ENCODE results near the gene PCSK6. TPM values are rescaled to one million over a fixed set of nuclear protein-coding genes. Genes with fewer than 3 reads are reported as not detected.
"Not testable (repeated sequence)": the region's sequence is repeated elsewhere in the genome, so short reads cannot be mapped to it uniquely, and the experiment has no call there.

The PCSK6 gene
- total and polyA plus RNA-seq, 3 experiments from 2014 or later, result 0.74 to 1.7 (median 0.95) TPM

DNA sequence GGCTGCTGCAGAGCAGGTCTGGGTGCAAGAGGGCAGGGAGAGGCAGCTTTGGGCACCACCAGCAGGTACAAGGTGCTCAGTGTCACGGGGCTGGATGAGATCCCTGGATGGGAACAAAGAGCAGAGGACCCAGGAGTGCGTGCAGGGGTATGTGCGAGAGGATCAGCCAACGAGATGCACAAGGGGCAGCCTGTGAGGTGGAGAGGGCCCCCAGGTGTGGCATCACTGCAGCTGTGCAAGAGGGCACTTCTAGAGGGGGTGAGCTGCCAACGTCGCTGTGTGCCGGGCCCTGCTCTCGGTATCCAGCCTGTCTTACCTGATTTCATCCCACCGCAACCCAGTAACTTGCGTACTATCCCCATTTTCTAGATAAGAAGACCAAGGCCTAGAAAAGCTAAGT is 127.1 kb downstream of the PCSK6 start:
- Mint-ChIP-seq H3K27me3 (peaks cover 5 to 15% of the 10 kb centered on the region in 2 donors), H3K4me1 (peaks cover 0 to 2% (median 0%) of the 10 kb centered on the region in 3 donors), H3K9me3 (peaks cover 0 to 6% (median 5%) of the 10 kb centered on the region in 5 donors), H3K4me3 (no peak overlapping the region), H3K27ac (no peak overlapping the region), H3K36me3 (no peaks in the 10 kb centered on the region)
- no peak overlapping the region for H3K4me3 ChIP-seq (ENCODE audit: low read length)
- H3K27me3 ChIP-seq (ENCODE audit: insufficient read depth, low read length, poor library complexity, severe bottlenecking), result no peaks in the 10 kb centered on the region
- no peak for DNase-seq
- H3K36me3 ChIP-seq (ENCODE audit: insufficient read depth, low read length), result no peaks in the 10 kb centered on the region
- POLR2A ChIA-PET, result no interaction called here
- H3K9me3 ChIP-seq (ENCODE audit: low read length), result no peaks in the 10 kb centered on the region
- CTCF ChIA-PET, result no interaction called here
- H3K27ac ChIP-seq (ENCODE audit: low read depth, low read length), result no peak overlapping the region
- H3K4me1 ChIP-seq (ENCODE audit: insufficient read depth, low read length), result no peaks in the 10 kb centered on the region

- no peaks in the 10 kb centered on the region for H3K36me3 ChIP-seq (ENCODE audit: insufficient read depth, low read length)
- Mint-ChIP-seq H3K9me3 (peaks cover 0 to 6% (median 5%) of the 10 kb centered on the region in 5 donors), H3K4me3 (no peak overlapping the region), H3K4me1 (peaks cover 0 to 2% (median 0%) of the 10 kb centered on the region in 3 donors), H3K27ac (no peak overlapping the region), H3K36me3 (no peaks in the 10 kb centered on the region), H3K27me3 (peaks cover 5 to 16% of the 10 kb centered on the region in 2 donors)
- H3K27ac ChIP-seq (ENCODE audit: low read depth, low read length), result no peak overlapping the region
- ChIA-PET POLR2A (no interaction called here), CTCF (no interaction called here)
- no peaks in the 10 kb centered on the region for H3K9me3 ChIP-seq (ENCODE audit: low read length)
- no peak for DNase-seq
- H3K4me3 ChIP-seq (ENCODE audit: low read length), result no peak overlapping the region
- no peaks in the 10 kb centered on the region for H3K4me1 ChIP-seq (ENCODE audit: insufficient read depth, low read length)
- no peaks in the 10 kb centered on the region for H3K27me3 ChIP-seq (ENCODE audit: insufficient read depth, low read length, poor library complexity, severe bottlenecking)
Measured at GRCh38 chr15:101361418-101361817, 128.1 kb downstream of the PCSK6 start.

- no peak overlapping the region for H3K27ac ChIP-seq (ENCODE audit: low read depth, low read length)
- Mint-ChIP-seq H3K4me1 (peaks cover 0 to 2% (median 0%) of the 10 kb centered on the region in 3 donors), H3K27me3 (peaks cover 5 to 18% of the 10 kb centered on the region in 2 donors), H3K36me3 (no peaks in the 10 kb centered on the region), H3K27ac (no peak overlapping the region), H3K9me3 (peaks cover 0 to 4% (median 2%) of the 10 kb centered on the region in 5 donors), H3K4me3 (no peak overlapping the region)
- H3K4me1 ChIP-seq (ENCODE audit: insufficient read depth, low read length), result no peaks in the 10 kb centered on the region
- H3K27me3 ChIP-seq (ENCODE audit: insufficient read depth, low read length, poor library complexity, severe bottlenecking), result no peaks in the 10 kb centered on the region
- POLR2A ChIA-PET, result no interaction called here
- H3K4me3 ChIP-seq (ENCODE audit: low read length), result no peak overlapping the region
- CTCF ChIA-PET, result no interaction called here
- DNase-seq, result no peak
- no peaks in the 10 kb centered on the region for H3K36me3 ChIP-seq (ENCODE audit: insufficient read depth, low read length)
- no peaks in the 10 kb centered on the region for H3K9me3 ChIP-seq (ENCODE audit: low read length)
Measured at GRCh38 chr15:101359365-101359947, 130.1 kb downstream of the PCSK6 start.

GRCh38 chr15:101358895-101359294 is 130.6 kb downstream of the PCSK6 start:
- POLR2A ChIA-PET, result no interaction called here
- Mint-ChIP-seq H3K4me1 (peaks cover 0 to 2% (median 0%) of the 10 kb centered on the region in 3 donors), H3K4me3 (no peak overlapping the region), H3K9me3 (peaks cover 0 to 2% (median 0%) of the 10 kb centered on the region in 5 donors), H3K36me3 (no peaks in the 10 kb centered on the region), H3K27ac (no peak overlapping the region), H3K27me3 (peaks cover 5 to 24% of the 10 kb centered on the region in 2 donors)
- no peaks in the 10 kb centered on the region for H3K9me3 ChIP-seq (ENCODE audit: low read length)
- H3K4me3 ChIP-seq (ENCODE audit: low read length), result no peak overlapping the region
- no peak for DNase-seq
- CTCF ChIA-PET, result no interaction called here
- no peaks in the 10 kb centered on the region for H3K4me1 ChIP-seq (ENCODE audit: insufficient read depth, low read length)
- H3K27me3 ChIP-seq (ENCODE audit: insufficient read depth, low read length, poor library complexity, severe bottlenecking), result no peaks in the 10 kb centered on the region
- H3K36me3 ChIP-seq (ENCODE audit: insufficient read depth, low read length), result no peaks in the 10 kb centered on the region
- no peak overlapping the region for H3K27ac ChIP-seq (ENCODE audit: low read depth, low read length)

GRCh38 chr15:101357885-101358284 is 131.6 kb downstream of the PCSK6 start:
- H3K9me3 ChIP-seq (ENCODE audit: low read length), result no peaks in the 10 kb centered on the region

DNA sequence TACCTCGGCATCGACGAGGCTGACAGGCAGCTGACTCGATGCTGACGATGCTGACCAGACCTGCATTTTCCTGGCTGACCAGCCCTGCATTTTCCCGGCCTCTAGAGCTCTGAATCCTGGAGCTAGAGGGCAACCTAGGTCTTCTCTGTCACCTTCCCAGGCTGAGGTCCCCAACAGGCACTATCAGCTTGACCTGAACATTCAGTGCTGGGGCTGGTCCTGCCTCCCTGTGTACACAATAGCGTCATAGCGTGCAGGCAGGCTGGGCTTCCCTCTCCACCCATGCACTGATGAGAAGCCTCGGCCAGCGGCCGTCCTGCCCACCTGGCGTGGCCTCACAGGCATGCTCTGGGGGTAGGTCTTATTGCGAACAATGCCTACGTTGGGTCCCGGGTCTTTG is 132.2 kb downstream of the PCSK6 start:
- no peaks in the 10 kb centered on the region for H3K9me3 ChIP-seq (ENCODE audit: low read length)
- H3K4me3 ChIP-seq (ENCODE audit: low read length), result no peak overlapping the region
- Mint-ChIP-seq H3K9me3 (peaks cover 0 to 2% (median 0%) of the 10 kb centered on the region in 5 donors), H3K36me3 (no peaks in the 10 kb centered on the region), H3K4me3 (no peak overlapping the region), H3K4me1 (peaks cover 0 to 2% (median 0%) of the 10 kb centered on the region in 3 donors), H3K27me3 (peaks cover 12 to 27% of the 10 kb centered on the region in 2 donors), H3K27ac (no peak overlapping the region)
- no peaks in the 10 kb centered on the region for H3K36me3 ChIP-seq (ENCODE audit: insufficient read depth, low read length)
- no peak for DNase-seq
- H3K27ac ChIP-seq (ENCODE audit: low read depth, low read length), result no peak overlapping the region
- POLR2A ChIA-PET, result no interaction called here
- no peaks in the 10 kb centered on the region for H3K4me1 ChIP-seq (ENCODE audit: insufficient read depth, low read length)
- CTCF ChIA-PET, result no interaction called here
- H3K27me3 ChIP-seq (ENCODE audit: insufficient read depth, low read length, poor library complexity, severe bottlenecking), result no peaks in the 10 kb centered on the region

More at GRCh38 chr15:101357885-101358284, 131.6 kb downstream of the PCSK6 start:
- DNase-seq, result no peak
- ChIA-PET POLR2A (no interaction called here), CTCF (no interaction called here)
- no peak overlapping the region for H3K4me3 ChIP-seq (ENCODE audit: low read length)
- Mint-ChIP-seq H3K4me1 (peaks cover 0 to 2% (median 0%) of the 10 kb centered on the region in 3 donors), H3K27me3 (peaks cover 11 to 26% of the 10 kb centered on the region in 2 donors), H3K9me3 (peaks cover 0 to 2% (median 0%) of the 10 kb centered on the region in 5 donors), H3K27ac (no peak overlapping the region), H3K4me3 (no peak overlapping the region), H3K36me3 (no peaks in the 10 kb centered on the region)
- H3K27me3 ChIP-seq (ENCODE audit: insufficient read depth, low read length, poor library complexity, severe bottlenecking), result no peaks in the 10 kb centered on the region
- no peaks in the 10 kb centered on the region for H3K4me1 ChIP-seq (ENCODE audit: insufficient read depth, low read length)
- no peak overlapping the region for H3K27ac ChIP-seq (ENCODE audit: low read depth, low read length)
- no peaks in the 10 kb centered on the region for H3K36me3 ChIP-seq (ENCODE audit: insufficient read depth, low read length)

DNA sequence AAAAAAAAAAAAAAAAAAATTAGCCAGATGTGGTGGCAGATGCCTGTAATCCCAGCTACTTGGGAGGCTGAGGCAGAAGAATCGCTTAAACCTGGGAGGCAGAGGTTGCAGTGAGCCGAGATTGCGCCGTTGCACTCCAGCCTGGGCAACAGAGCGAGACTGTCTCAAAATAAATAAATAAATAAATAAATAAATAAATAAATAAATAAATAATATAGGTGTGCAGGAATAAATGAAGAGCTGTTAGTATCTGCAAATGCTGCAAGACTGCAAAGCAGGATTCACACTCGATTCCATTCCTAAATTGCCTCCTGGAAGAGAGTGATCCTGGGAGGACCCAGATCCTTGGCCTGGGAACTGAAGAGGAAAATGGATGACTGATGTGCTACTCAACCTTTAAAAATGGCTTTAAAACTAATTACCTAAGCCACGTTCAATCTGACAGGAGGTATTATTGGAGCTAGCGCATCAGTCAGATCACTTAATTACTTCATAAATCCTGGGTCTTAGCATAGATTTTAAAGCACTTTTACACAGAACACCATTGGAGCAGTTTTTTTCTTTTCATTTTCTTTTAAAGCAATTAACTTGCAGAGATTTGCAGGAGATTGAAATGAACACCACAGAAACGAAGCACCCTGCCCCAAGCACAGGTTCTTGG is 132.9 kb downstream of the PCSK6 start:
- H3K4me3 ChIP-seq (ENCODE audit: low read length); H3K27ac ChIP-seq (ENCODE audit: low read depth, low read length); H3K4me1 Mint-ChIP-seq; H3K4me3 Mint-ChIP-seq; POLR2A ChIA-PET; H3K36me3 ChIP-seq (ENCODE audit: insufficient read depth, low read length); H3K9me3 ChIP-seq (ENCODE audit: low read length); H3K27me3 ChIP-seq (ENCODE audit: insufficient read depth, low read length, poor library complexity, severe bottlenecking); H3K9me3 Mint-ChIP-seq; H3K27ac Mint-ChIP-seq; H3K36me3 Mint-ChIP-seq; DNase-seq; CTCF ChIA-PET; H3K4me1 ChIP-seq (ENCODE audit: insufficient read depth, low read length): not testable (repeated sequence)
- H3K27me3 Mint-ChIP-seq, result peaks cover 12 to 30% of the 10 kb centered on the region in 2 donors

GRCh38 chr15:101355678-101356464 is 133.6 kb downstream of the PCSK6 start:
- DNase-seq, result no peak
- Histone ChIP-seq H3K4me1 (ENCODE audit: insufficient read depth, low read length) (no peaks in the 10 kb centered on the region), H3K4me3 (ENCODE audit: low read length) (no peak overlapping the region), H3K9me3 (ENCODE audit: low read length) (no peaks in the 10 kb centered on the region), H3K27me3 (ENCODE audit: insufficient read depth, low read length, poor library complexity, severe bottlenecking) (no peaks in the 10 kb centered on the region), H3K27ac (ENCODE audit: low read depth, low read length) (no peak overlapping the region), H3K36me3 (ENCODE audit: insufficient read depth, low read length) (no peaks in the 10 kb centered on the region)
- H3K9me3 Mint-ChIP-seq, result no peaks in the 10 kb centered on the region
- H3K27ac Mint-ChIP-seq, result no peak overlapping the region
- ChIA-PET CTCF (no interaction called here), POLR2A (no interaction called here)
- no peak overlapping the region for H3K4me3 Mint-ChIP-seq
- H3K4me1 Mint-ChIP-seq, result no peaks in the 10 kb centered on the region
- peaks cover 12 to 30% of the 10 kb centered on the region in 2 donors for H3K27me3 Mint-ChIP-seq
- no peaks in the 10 kb centered on the region for H3K36me3 Mint-ChIP-seq

All from CD8-positive, alpha-beta memory T cell (primary cell).